Neural progenitor cell (in vitro differentiated cells): ENCODE measurements around the gene SRGAP3. TPM values are rescaled to one million over a fixed set of nuclear protein-coding genes. Genes with fewer than 3 reads are reported as not detected.

Source experiments
- DNase-seq: peaks from one replicate; pipeline ENCODE4 v3.0.0-alpha.2; 2016; ENCODE audit warnings: low spot score
- H2AFZ ChIP-seq: fragments of 200-600 bp; sonication (generic); replicated peaks from 2 replicates; pipeline ENCODE4 v1.6.1; 2016; ENCODE audit warnings: antibody characterized with exemption
- H3F3A ChIP-seq: fragments of 200-600 bp; sonication (generic); 2 replicates; pipeline ENCODE4 v1.6.1; 2016; ENCODE audit warnings: antibody characterized with exemption, low read depth
- H3K27ac ChIP-seq: fragments of 200-600 bp; sonication (generic); 2 replicates; pipeline ENCODE4 v1.5.1; 2016; ENCODE audit warnings: mild to moderate bottlenecking
- H3K27me3 ChIP-seq: fragments of 200-600 bp; sonication (generic); 2 replicates; pipeline ENCODE4 v1.6.1; 2016; ENCODE audit warnings: mild to moderate bottlenecking, moderate library complexity
- H3K36me3 ChIP-seq: fragments of 200-600 bp; sonication (generic); 2 replicates; pipeline ENCODE4 v1.5.1; 2016
- H3K4me1 ChIP-seq: fragments of 200-600 bp; sonication (generic); 2 replicates; pipeline ENCODE4 v1.6.1; 2016; ENCODE audit warnings: mixed run types
- H3K4me2 ChIP-seq: fragments of 200-600 bp; sonication (generic); 2 replicates; pipeline ENCODE4 v1.6.1; 2016
- H3K4me3 ChIP-seq: fragments of 200-600 bp; sonication (generic); 2 replicates; pipeline ENCODE4 v1.5.1; 2016
- H3K79me2 ChIP-seq: fragments of 200-600 bp; sonication (generic); 2 replicates; pipeline ENCODE4 v1.6.1; 2016; ENCODE audit warnings: low read depth
- H3K9ac ChIP-seq: fragments of 200-600 bp; sonication (generic); 2 replicates; pipeline ENCODE4 v1.6.1; 2016
- H3K9me3 ChIP-seq: fragments of 200-600 bp; sonication (generic); 2 replicates; pipeline ENCODE4 v1.5.1; 2016; ENCODE audit warnings: low read depth
- H4K20me1 ChIP-seq: fragments of 200-600 bp; sonication (generic); 2 replicates; pipeline ENCODE4 v1.6.1; 2016; ENCODE audit warnings: low read depth
- H3K27ac Mint-ChIP-seq: 3 replicates; pipeline ENCODE4 v1.8.0; 2021; ENCODE audit warnings: mixed read lengths
- H3K27me3 Mint-ChIP-seq: 2 replicates; pipeline ENCODE4 v1.8.0; 2022; ENCODE audit warnings: low read depth, mild to moderate bottlenecking, inconsistent platforms, moderate library complexity, mixed read lengths; ENCODE audit not compliant: insufficient read depth
- H3K36me3 Mint-ChIP-seq: 3 replicates; pipeline ENCODE4 v1.8.0; 2021; ENCODE audit warnings: mixed read lengths
- H3K4me1 Mint-ChIP-seq: 3 replicates; pipeline ENCODE4 v1.8.0; 2021; ENCODE audit warnings: mixed read lengths
- H3K4me3 Mint-ChIP-seq: 3 replicates; pipeline ENCODE4 v1.8.0; 2021; ENCODE audit warnings: mild to moderate bottlenecking, moderate library complexity, mixed read lengths
- H3K9me3 Mint-ChIP-seq: 3 replicates; pipeline ENCODE4 v1.8.0; 2020; ENCODE audit warnings: mixed read lengths
- CTCF ChIP-seq: fragments of 200-600 bp; sonication (generic); IDR thresholded peaks from 2 replicates; pipeline ENCODE4 v1.5.1; 2017; ENCODE audit warnings: antibody characterized with exemption, mild to moderate bottlenecking
- EZH2 ChIP-seq: fragments of 200-600 bp; sonication (generic); IDR thresholded peaks from 2 replicates; pipeline ENCODE4 v1.6.1; 2017; ENCODE audit warnings: antibody characterized with exemption, mild to moderate bottlenecking, moderate library complexity
- EZH2phosphoT487 ChIP-seq: fragments of 200-600 bp; sonication (generic); IDR thresholded peaks from 2 replicates; pipeline ENCODE4 v1.6.1; 2017; ENCODE audit warnings: antibody characterized with exemption
- total RNA-seq: library from RNA; depleted of rRNA; stranded (reverse); fragments of >200 nt; gene quantifications from 2 replicates; pipeline ENCODE4 v1.2.3, GENCODE V29; 2015; ENCODE audit warnings: low replicate concordance

The SRGAP3 gene
- total RNA-seq, 1 donor from 2014 or later: 59.3 TPM

GRCh38 chr3:9035961-9036360 lies 213.5 kb downstream of the SRGAP3 start:
- Mint-ChIP-seq H3K4me3 (no peak overlapping the region), H3K4me1 (no peaks in the 10 kb centered on the region), H3K27ac (no peak overlapping the region), H3K9me3 (no peaks in the 10 kb centered on the region), H3K36me3 (peaks cover 26% of the 10 kb centered on the region), H3K27me3 (no peaks in the 10 kb centered on the region)
- H3K9me3 ChIP-seq: no peaks in the 10 kb centered on the region
- H3K27ac ChIP-seq: no peak overlapping the region
- H3K4me2 ChIP-seq: no peak overlapping the region
- no peaks in the 10 kb centered on the region for H3K79me2 ChIP-seq
- no peaks in the 10 kb centered on the region for H3K36me3 ChIP-seq
- no peaks in the 10 kb centered on the region for H4K20me1 ChIP-seq
- no peaks in the 10 kb centered on the region for H3F3A ChIP-seq
- H3K27me3 ChIP-seq: no peaks in the 10 kb centered on the region
- no peak overlapping the region for H3K4me3 ChIP-seq
- no peak overlapping the region for H3K9ac ChIP-seq
- no peak overlapping the region for H2AFZ ChIP-seq
- no peak for DNase-seq
- no peak for TF ChIP-seq EZH2
- TF ChIP-seq EZH2phosphoT487: no peak
- no peak for TF ChIP-seq CTCF
- H3K4me1 ChIP-seq: no peaks in the 10 kb centered on the region

GRCh38 chr3:9035473-9035872 lies 214.0 kb downstream of the SRGAP3 start:
- Histone ChIP-seq H3K4me1 (no peaks in the 10 kb centered on the region), H3K36me3 (no peaks in the 10 kb centered on the region), H3K27ac (no peak overlapping the region), H3F3A (no peaks in the 10 kb centered on the region), H3K4me3 (no peak overlapping the region), H4K20me1 (no peaks in the 10 kb centered on the region), H2AFZ (no peak overlapping the region), H3K27me3 (no peaks in the 10 kb centered on the region), H3K79me2 (no peaks in the 10 kb centered on the region), H3K9me3 (no peaks in the 10 kb centered on the region), H3K9ac (no peak overlapping the region), H3K4me2 (no peak overlapping the region)
- no peak for TF ChIP-seq EZH2
- TF ChIP-seq EZH2phosphoT487: no peak
- TF ChIP-seq CTCF: no peak
- H3K4me3 Mint-ChIP-seq: no peak overlapping the region
- DNase-seq: no peak
- no peaks in the 10 kb centered on the region for H3K27me3 Mint-ChIP-seq
- H3K27ac Mint-ChIP-seq: no peak overlapping the region
- no peaks in the 10 kb centered on the region for H3K9me3 Mint-ChIP-seq
- H3K36me3 Mint-ChIP-seq: peaks cover 26% of the 10 kb centered on the region
- no peaks in the 10 kb centered on the region for H3K4me1 Mint-ChIP-seq

- H3F3A ChIP-seq: no peaks in the 10 kb centered on the region
- no peaks in the 10 kb centered on the region for H3K27me3 ChIP-seq
- Mint-ChIP-seq H3K9me3 (no peaks in the 10 kb centered on the region), H3K4me3 (no peak overlapping the region), H3K36me3 (peaks cover 30% of the 10 kb centered on the region), H3K27me3 (peaks cover under 1% of the 10 kb centered on the region), H3K27ac (no peak overlapping the region), H3K4me1 (no peaks in the 10 kb centered on the region)
- H3K9me3 ChIP-seq: no peaks in the 10 kb centered on the region
- TF ChIP-seq EZH2 (no peak), EZH2phosphoT487 (no peak), CTCF (peak; percentile 21)
- H3K4me2 ChIP-seq: no peak overlapping the region
- H3K9ac ChIP-seq: no peak overlapping the region
- H3K27ac ChIP-seq: no peak overlapping the region
- H3K36me3 ChIP-seq: no peaks in the 10 kb centered on the region
- no peaks in the 10 kb centered on the region for H3K79me2 ChIP-seq
- H4K20me1 ChIP-seq: no peaks in the 10 kb centered on the region
- no peak for DNase-seq
- H3K4me3 ChIP-seq: no peak overlapping the region
- no peaks in the 10 kb centered on the region for H3K4me1 ChIP-seq
- no peak overlapping the region for H2AFZ ChIP-seq
Observed at GRCh38 chr3:9033867-9034266, 215.6 kb downstream of the SRGAP3 start.
